Tibial nerve (tissue), 4 donors: ENCODE results near the gene AGXT2.

ENCODE experiments used
- EP300 ChIP-seq, 2 donors: sonication (generic); formaldehyde crosslinking; IDR thresholded peaks; one replicate each; pipeline ENCODE4 v1.6.1; 2017; ENCODE audit warnings: antibody characterized with exemption in 2 of 2, mild to moderate bottlenecking in 1 of 2
- POLR2A ChIP-seq, 2 donors: fragments of 450-650 bp; IDR thresholded peaks; one replicate each; pipeline ENCODE4 v1.6.1; 2017; ENCODE audit warnings: antibody characterized with exemption in 2 of 2, mild to moderate bottlenecking in 2 of 2, moderate library complexity in 2 of 2
- TF ChIP-seq, protein P1 (sequence below), 5 experiments: fragments of 200-600 bp in 3 of 5; fragments of 450-650 bp in 2 of 5; sonication (generic) in 3 of 5; IDR thresholded peaks; one replicate each; pipeline ENCODE4 v1.5.1; 2016 to 2019; ENCODE audit warnings: antibody characterized with exemption in 5 of 5, mild to moderate bottlenecking in 3 of 5, moderate library complexity in 2 of 5

DNA sequence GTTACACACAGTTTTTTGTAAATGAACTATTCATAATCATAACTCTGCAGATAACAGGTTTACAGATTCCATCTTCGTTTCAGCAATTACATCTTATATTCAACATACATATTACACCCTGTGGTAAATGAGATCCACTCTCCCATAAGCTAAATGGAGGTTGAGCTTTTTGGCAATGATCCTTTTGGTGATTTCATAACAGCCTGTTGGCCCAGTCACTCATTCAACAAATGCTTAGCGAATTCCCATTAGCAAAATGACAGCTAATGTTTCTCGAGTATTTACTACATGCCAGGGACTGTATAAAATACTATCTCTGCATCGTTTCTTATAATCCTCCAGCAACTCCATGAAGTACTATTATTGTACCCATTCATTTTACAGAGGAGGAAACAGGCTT, 25.4 kb upstream of the AGXT2 start:
- TF ChIP-seq, protein P1, sequence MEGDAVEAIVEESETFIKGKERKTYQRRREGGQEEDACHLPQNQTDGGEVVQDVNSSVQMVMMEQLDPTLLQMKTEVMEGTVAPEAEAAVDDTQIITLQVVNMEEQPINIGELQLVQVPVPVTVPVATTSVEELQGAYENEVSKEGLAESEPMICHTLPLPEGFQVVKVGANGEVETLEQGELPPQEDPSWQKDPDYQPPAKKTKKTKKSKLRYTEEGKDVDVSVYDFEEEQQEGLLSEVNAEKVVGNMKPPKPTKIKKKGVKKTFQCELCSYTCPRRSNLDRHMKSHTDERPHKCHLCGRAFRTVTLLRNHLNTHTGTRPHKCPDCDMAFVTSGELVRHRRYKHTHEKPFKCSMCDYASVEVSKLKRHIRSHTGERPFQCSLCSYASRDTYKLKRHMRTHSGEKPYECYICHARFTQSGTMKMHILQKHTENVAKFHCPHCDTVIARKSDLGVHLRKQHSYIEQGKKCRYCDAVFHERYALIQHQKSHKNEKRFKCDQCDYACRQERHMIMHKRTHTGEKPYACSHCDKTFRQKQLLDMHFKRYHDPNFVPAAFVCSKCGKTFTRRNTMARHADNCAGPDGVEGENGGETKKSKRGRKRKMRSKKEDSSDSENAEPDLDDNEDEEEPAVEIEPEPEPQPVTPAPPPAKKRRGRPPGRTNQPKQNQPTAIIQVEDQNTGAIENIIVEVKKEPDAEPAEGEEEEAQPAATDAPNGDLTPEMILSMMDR (IDR thresholded peaks at IDR 0.05), result no peak
- TF ChIP-seq POLR2A (IDR thresholded peaks at IDR 0.05) (no peak), EP300 (IDR thresholded peaks at IDR 0.05) (no peak)
